ENCODE data around the gene ATG7.
A peak's percentile ranks its signal among the peaks of the same experiment; 100 is the strongest.

Gene ATG7

GRCh38 chr3:11271986-11272904 lies at the start of gene ATG7:
Gene ATG7 (plus strand): TSS chr3:11272397. CDS start chr3:11298696, 26,299 bp downstream.
- DNase-seq (ENCODE audit: low read depth, low spot score) = peak; percentile 67
- peak within 1 kb of the TSS; percentile 56 for H3K27ac ChIP-seq

DNA sequence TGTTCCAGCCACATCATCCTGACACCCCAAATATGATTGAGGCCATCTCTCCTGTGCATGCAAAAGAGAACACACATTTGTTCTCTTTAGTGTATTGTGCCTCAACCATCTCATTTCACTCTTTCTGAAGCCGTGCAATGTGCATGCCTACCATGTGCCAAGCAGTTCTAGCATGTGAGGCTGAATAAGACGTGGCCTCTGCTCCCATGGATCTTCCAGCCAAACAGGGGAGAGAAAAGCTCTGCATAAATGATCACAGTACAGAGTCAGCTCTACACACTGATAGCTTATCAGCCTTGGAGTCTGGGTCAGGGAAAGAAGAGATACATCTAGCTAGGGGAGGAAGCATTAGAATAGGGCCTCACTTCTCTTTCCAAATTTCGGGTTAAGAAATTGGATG lies 48.2 kb upstream of the ATG7 start:
- no peak overlapping the region for H3K27ac ChIP-seq

DNA sequence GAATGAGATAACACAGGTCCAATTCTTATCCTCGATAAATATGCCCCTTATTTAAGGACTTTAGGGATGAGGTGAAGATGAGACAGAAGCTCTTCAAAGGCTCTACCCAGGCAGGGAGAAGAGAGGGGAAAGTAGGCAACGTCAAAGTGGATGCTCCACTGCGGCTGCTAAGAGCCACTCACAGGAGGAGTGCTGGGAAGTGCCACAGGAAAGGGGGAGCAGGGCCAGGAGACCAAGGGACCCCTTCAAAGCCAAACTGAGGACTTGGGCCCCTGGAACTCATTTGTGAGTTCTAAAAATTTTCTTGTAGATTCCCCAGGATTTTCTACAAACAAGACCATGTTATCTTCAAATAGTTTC lies 47.3 kb upstream of the ATG7 start:
- no peak for DNase-seq (ENCODE audit: low read depth, low spot score)
- H3K27ac ChIP-seq = peak overlapping the region; percentile 97

More for the DNA sequence above, 48.2 kb upstream of the ATG7 start:
- no peak for DNase-seq (ENCODE audit: low read depth, low spot score)

- no peak for DNase-seq (ENCODE audit: low read depth, low spot score)
- H3K27ac ChIP-seq = peak overlapping the region; percentile 97
Measured at GRCh38 chr3:11226042-11226370, 46.2 kb upstream of the ATG7 start.

- DNase-seq (ENCODE audit: low read depth, low spot score) = no peak
- H3K27ac ChIP-seq = no peak overlapping the region
Measured at GRCh38 chr3:11228041-11228440, 44.2 kb upstream of the ATG7 start.

GRCh38 chr3:11230125-11230524 lies 42.1 kb upstream of the ATG7 start:
- DNase-seq (ENCODE audit: low read depth, low spot score) = peak; percentile 37
- peak overlapping the region; percentile 49 for H3K27ac ChIP-seq

GRCh38 chr3:11230832-11231231 lies 41.4 kb upstream of the ATG7 start:
- no peak for DNase-seq (ENCODE audit: low read depth, low spot score)
- peak overlapping the region; percentile 49 for H3K27ac ChIP-seq

GRCh38 chr3:11235385-11235784 lies 36.8 kb upstream of the ATG7 start:
- no peak for DNase-seq (ENCODE audit: low read depth, low spot score)
- no peak overlapping the region for H3K27ac ChIP-seq

DNA sequence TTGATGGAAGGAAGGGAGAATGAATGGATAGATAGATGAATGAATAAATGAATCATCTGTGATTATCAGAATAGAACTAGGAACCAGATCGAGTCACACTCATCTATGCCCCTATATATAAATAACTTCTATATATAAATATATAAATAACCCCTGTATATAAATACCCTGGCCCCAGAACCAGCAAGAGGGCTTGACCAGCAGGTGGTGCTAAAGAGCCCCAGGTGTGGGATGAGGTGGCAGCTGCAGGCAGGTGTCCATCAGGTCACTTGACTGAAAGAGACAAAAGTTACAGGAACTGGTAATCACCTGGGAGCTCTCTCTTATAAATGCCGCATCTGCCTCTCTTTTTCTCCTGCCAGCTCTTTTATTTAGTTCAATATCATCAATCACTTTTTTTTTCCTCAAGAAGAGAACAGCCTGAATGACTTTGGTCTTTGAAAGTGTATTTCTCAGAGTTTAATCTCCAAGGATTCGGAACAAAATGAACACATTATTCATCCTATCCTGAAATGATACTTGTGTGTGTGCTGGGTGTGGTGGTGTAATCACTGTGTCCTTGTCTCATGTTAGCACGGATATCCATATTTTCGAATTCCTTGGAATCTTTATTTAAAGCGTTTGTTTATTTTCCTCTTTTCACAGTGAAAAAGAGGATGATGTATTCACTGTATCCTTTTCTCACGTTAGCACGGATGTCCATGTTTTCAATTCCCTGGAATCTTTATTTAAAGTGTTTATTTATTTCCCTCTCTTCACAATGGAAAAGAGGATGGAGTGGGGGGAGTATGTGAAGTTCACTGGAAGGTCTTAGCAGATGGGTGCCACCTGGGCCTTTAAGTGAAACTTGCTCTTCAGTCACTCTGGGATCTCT lies 35.4 kb upstream of the ATG7 start:
- DNase-seq (ENCODE audit: low read depth, low spot score) = no peak
- H3K27ac ChIP-seq = peak overlapping the region; percentile 96

GRCh38 chr3:11238060-11238459 lies 34.1 kb upstream of the ATG7 start:
- peak; percentile 45 for DNase-seq (ENCODE audit: low read depth, low spot score)
- peak overlapping the region; percentile 96 for H3K27ac ChIP-seq

GRCh38 chr3:11238880-11239279 lies 33.3 kb upstream of the ATG7 start:
- H3K27ac ChIP-seq = peak overlapping the region; percentile 96
- peak; percentile 63 for DNase-seq (ENCODE audit: low read depth, low spot score)

GRCh38 chr3:11239796-11240195 lies 32.4 kb upstream of the ATG7 start:
- no peak for DNase-seq (ENCODE audit: low read depth, low spot score)
- peak overlapping the region; percentile 96 for H3K27ac ChIP-seq

DNA sequence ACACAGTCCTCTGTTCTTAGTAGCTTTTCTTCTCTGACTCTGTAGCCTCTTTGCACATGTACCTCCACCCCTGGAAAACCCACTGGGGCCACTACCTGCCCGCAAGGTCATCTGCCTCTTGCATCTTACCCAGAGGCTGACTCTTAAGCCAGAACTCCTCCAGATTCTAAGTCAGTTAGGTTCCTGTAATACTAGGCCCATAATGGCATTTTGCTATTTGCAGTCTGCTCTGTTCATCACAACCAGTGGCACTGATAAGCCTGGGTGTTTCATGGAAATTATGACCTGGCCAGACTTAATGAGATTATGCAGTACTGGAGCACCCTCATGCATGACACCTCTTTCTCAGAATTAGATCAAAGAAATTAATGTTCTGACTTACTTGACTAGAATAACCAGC lies 31.7 kb upstream of the ATG7 start:
- H3K27ac ChIP-seq = peak overlapping the region; percentile 96
- no peak for DNase-seq (ENCODE audit: low read depth, low spot score)

- H3K27ac ChIP-seq = peak overlapping the region; percentile 68
- DNase-seq (ENCODE audit: low read depth, low spot score) = no peak
Measured at GRCh38 chr3:11244121-11244677, 28.0 kb upstream of the ATG7 start.

GRCh38 chr3:11245276-11245675 lies 26.9 kb upstream of the ATG7 start:
- no peak overlapping the region for H3K27ac ChIP-seq
- no peak for DNase-seq (ENCODE audit: low read depth, low spot score)

DNA sequence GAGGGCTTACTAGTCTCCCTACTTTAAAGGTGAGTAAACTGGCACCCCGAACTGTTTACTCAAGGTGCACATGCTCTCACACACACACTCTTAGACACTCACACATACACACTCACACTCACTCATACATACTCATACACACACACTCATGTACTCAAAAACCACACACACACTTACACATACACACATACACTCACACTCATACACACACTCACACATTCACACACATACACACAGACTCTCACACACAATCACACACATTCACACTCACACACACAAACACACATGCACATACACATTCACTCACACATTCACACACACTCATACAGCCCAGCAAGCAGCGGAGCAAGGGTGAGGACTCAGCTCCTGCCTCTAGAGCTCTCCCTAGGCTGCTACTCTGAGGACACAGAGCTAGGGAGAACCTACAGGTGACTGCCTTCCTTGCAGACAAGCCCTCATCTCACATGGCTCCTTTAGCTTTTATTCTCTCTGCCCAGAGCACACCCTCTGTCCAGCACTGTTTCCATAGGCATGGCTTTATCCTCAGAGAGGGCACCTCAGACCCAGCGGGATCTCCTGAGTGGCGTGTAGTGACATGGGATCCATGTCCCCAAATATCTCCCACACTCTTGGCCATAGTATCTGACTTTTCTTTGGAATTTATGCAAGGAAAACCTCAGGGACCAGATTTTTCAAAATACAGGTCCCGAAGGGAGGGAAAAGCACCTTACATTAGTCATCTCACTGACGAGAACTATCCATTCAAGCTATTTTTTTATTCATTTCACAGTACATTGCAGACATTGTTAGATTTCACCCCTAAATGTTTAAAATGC lies 26.2 kb upstream of the ATG7 start:
- DNase-seq (ENCODE audit: low read depth, low spot score) = no peak

DNA sequence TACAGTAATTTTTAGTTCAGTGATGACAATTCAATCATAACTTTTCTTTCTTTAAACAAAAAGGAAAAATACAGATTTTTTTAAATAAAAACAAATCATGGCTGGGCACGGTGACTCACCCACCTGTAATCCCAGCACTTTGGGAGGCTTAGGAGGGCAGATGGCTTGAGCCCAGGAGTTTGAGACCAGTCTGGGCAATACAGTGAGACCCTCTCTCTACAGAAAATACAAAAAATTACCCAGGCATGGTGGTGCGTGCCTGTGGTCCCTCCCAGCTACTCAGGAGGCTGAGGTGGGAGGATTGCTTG lies 25.6 kb upstream of the ATG7 start:
- no peak for DNase-seq (ENCODE audit: low read depth, low spot score)
- peak overlapping the region; percentile 43 for H3K27ac ChIP-seq

More for the DNA sequence above, 26.2 kb upstream of the ATG7 start:
- H3K27ac ChIP-seq = peak overlapping the region; percentile 43

GRCh38 chr3:11247362-11247761 lies 24.8 kb upstream of the ATG7 start:
- H3K27ac ChIP-seq = no peak overlapping the region
- DNase-seq (ENCODE audit: low read depth, low spot score) = no peak

- no peak overlapping the region for H3K27ac ChIP-seq
- DNase-seq (ENCODE audit: low read depth, low spot score) = no peak
Measured at GRCh38 chr3:11248596-11248995, 23.6 kb upstream of the ATG7 start.
